ENCODE measurements around the gene MRPL45. TPM values are rescaled to one million over a fixed set of nuclear protein-coding genes. Genes with fewer than 3 reads are reported as not detected.

MRPL45 gene
- total RNA-seq, 3 donors from 2014 or later = 25.7 to 28.1 (median 27.9) TPM

GRCh38 chr17:38358586-38359513 lies 61.9 kb downstream of the MRPL45 start:
- Histone ChIP-seq H3K36me3 (ENCODE audit: low read depth) (no peaks in the 10 kb centered on the region), H3K4me1 (ENCODE audit: low read depth) (peaks cover 6% of the 10 kb centered on the region), H3K9me3 (no peaks in the 10 kb centered on the region), H3K4me3 (no peak overlapping the region)
- no peak for DNase-seq
- intact Hi-C loops (cut with DNase I, micrococcal nuclease) = no loop called here
- TF ChIP-seq, protein P1, sequence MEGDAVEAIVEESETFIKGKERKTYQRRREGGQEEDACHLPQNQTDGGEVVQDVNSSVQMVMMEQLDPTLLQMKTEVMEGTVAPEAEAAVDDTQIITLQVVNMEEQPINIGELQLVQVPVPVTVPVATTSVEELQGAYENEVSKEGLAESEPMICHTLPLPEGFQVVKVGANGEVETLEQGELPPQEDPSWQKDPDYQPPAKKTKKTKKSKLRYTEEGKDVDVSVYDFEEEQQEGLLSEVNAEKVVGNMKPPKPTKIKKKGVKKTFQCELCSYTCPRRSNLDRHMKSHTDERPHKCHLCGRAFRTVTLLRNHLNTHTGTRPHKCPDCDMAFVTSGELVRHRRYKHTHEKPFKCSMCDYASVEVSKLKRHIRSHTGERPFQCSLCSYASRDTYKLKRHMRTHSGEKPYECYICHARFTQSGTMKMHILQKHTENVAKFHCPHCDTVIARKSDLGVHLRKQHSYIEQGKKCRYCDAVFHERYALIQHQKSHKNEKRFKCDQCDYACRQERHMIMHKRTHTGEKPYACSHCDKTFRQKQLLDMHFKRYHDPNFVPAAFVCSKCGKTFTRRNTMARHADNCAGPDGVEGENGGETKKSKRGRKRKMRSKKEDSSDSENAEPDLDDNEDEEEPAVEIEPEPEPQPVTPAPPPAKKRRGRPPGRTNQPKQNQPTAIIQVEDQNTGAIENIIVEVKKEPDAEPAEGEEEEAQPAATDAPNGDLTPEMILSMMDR (IDR thresholded peaks at IDR 0.05) = no peak
- ATAC-seq = no peak

DNA sequence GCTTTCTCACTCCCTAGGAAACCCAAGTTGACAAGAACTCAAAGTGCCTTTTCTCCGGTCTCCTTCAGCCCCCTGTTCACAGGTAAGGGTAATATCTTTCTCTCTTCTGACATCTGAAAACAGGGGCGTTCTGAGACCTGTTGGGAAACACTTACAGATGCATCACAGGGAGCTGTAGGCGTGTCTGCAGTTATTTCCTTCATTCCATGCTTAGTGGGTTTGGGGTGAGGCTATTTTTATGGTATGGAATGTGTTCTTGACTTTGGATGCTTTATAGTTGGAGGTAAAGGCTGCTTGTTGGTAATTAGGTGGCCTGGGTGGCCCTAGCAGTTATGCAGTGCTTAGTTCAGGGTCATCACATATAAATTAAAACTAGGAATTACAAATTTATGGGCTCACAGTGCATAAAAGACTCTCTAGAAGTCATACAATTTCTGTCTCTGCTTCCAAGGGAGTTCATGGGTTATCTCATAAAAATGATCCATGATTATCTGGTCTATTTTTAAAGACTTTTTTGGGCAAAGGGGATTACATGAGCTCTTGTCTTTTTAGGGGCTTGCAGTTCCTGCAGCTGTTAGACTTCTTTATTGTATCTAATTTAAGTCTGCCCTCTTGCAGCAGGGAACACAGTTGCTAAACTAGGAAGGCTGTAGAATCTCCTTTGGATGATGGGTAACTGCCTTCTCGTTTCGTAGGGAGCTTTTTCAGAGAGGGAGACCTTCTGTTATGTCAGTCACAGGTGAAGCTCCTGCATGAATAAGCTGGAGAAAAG lies 64.9 kb downstream of the MRPL45 start:
- H3K4me1 ChIP-seq (ENCODE audit: low read depth) = no peaks in the 10 kb centered on the region
- ATAC-seq = peak; percentile 85
- H3K9me3 ChIP-seq = no peaks in the 10 kb centered on the region
- TF ChIP-seq, protein P1 (IDR thresholded peaks at IDR 0.05) = no peak
- H3K36me3 ChIP-seq (ENCODE audit: low read depth) = no peaks in the 10 kb centered on the region
- no peak for DNase-seq
- no peak overlapping the region for H3K4me3 ChIP-seq
- intact Hi-C loops (cut with DNase I, micrococcal nuclease) = no loop called here

DNA sequence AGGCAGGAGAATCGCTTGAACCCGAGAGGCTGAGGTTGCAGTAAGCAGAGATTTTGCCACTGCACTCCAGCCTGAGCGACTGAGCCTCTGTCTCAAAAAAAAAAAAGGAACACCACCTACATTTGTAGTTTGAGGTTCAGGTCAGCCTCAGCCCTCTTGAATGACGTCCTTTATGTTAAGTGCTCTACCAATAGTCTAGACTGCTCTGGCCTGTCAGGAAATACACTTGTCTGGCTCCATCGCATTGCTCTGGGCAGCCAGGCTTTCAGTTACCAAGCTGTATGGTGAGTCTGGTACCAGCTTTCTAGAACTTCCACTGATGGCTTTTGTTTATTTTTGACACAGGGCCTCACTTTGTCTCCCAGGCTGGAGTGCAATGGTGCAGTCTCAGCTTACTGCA lies 66.0 kb downstream of the MRPL45 start:
- Histone ChIP-seq H3K36me3 (ENCODE audit: low read depth) (no peaks in the 10 kb centered on the region), H3K4me1 (ENCODE audit: low read depth) (no peaks in the 10 kb centered on the region), H3K9me3 (no peaks in the 10 kb centered on the region), H3K4me3 (no peak overlapping the region)
- TF ChIP-seq, protein P1 (IDR thresholded peaks at IDR 0.05) = no peak
- DNase-seq (no peak), ATAC-seq (no peak)
- intact Hi-C loops (cut with DNase I, micrococcal nuclease) = no loop called here

GRCh38 chr17:38364741-38365140 lies 67.8 kb downstream of the MRPL45 start:
- no peaks in the 10 kb centered on the region for H3K36me3 ChIP-seq (ENCODE audit: low read depth)
- no peaks in the 10 kb centered on the region for H3K4me1 ChIP-seq (ENCODE audit: low read depth)
- DNase-seq (no peak), ATAC-seq (no peak)
- intact Hi-C loops (cut with DNase I, micrococcal nuclease) = no loop called here
- no peak overlapping the region for H3K4me3 ChIP-seq
- H3K9me3 ChIP-seq = no peaks in the 10 kb centered on the region
- TF ChIP-seq, protein P1 (IDR thresholded peaks at IDR 0.05) = no peak

GRCh38 chr17:38369124-38369886 lies 72.3 kb downstream of the MRPL45 start:
- DNase-seq (no peak), ATAC-seq (no peak)
- TF ChIP-seq, protein P1 (IDR thresholded peaks at IDR 0.05) = no peak
- no peaks in the 10 kb centered on the region for H3K36me3 ChIP-seq (ENCODE audit: low read depth)
- intact Hi-C loops (cut with DNase I, micrococcal nuclease) = no loop called here
- H3K4me3 ChIP-seq = no peak overlapping the region
- H3K4me1 ChIP-seq (ENCODE audit: low read depth) = no peaks in the 10 kb centered on the region
- no peaks in the 10 kb centered on the region for H3K9me3 ChIP-seq

All from mucosa of descending colon (tissue), 3 donors.